Measurements from ENCODE around the gene HOMER2. TPM values are rescaled to one million over a fixed set of nuclear protein-coding genes. Genes with fewer than 3 reads are reported as not detected.

The HOMER2 gene
- total and polyA plus RNA-seq, 9 of the 15 experiments (the other 6 are each of a cell fraction or from before 2014, with no cell fraction given) = 0.13 to 0.47 (median 0.29) TPM; not detected in 1

DNA sequence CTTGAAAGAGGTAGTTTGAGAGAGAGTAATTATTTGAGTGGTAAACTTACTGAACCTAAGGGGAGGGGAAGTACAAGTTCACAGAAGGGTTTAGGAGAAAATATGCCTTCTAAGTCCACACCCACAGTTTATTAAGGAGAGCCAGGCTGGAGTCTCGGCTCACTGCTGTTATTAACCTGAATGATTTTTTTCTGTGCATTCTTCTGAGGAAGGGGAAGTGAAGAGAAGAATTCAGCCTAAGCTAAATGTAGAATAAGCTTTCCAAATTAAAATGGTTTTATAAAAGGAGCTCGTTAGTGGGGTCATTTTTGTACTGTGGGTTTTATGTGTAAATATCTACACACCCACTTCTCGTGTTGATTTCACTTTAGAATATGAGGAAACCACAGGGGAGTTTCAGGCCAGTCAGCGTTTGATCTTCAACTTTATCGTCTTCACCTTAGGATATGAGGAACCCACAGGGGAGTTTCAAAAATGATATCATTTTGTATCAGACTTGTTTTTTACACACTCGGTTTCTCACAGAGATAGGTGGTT, 141.6 kb downstream of the HOMER2 start (continued):
- TF ChIP-seq EWSR1 (IDR thresholded peaks at IDR 0.05; ENCODE audit: borderline replicate concordance, low read depth, partially characterized antibody) (no peak), ZNF785 (CRISPR knock-in tag; IDR thresholded peaks at IDR 0.05) (no peak), HNRNPK (IDR thresholded peaks at IDR 0.05; ENCODE audit: low read depth, low read length, poor library complexity, severe bottlenecking) (no peak), L3MBTL2 (IDR thresholded peaks at IDR 0.05) (no peak), SREBF1 (IDR thresholded peaks at IDR 0.05; ENCODE audit: borderline replicate concordance, low read depth, low read length) (no peak), HIVEP1 (CRISPR knock-in tag; IDR thresholded peaks at IDR 0.05) (no peak), SPI1 (IDR thresholded peaks at IDR 0.05; ENCODE audit: borderline replicate concordance, low read depth, low read length) (peak; percentile 49)
- TF ChIP-seq, protein P1, sequence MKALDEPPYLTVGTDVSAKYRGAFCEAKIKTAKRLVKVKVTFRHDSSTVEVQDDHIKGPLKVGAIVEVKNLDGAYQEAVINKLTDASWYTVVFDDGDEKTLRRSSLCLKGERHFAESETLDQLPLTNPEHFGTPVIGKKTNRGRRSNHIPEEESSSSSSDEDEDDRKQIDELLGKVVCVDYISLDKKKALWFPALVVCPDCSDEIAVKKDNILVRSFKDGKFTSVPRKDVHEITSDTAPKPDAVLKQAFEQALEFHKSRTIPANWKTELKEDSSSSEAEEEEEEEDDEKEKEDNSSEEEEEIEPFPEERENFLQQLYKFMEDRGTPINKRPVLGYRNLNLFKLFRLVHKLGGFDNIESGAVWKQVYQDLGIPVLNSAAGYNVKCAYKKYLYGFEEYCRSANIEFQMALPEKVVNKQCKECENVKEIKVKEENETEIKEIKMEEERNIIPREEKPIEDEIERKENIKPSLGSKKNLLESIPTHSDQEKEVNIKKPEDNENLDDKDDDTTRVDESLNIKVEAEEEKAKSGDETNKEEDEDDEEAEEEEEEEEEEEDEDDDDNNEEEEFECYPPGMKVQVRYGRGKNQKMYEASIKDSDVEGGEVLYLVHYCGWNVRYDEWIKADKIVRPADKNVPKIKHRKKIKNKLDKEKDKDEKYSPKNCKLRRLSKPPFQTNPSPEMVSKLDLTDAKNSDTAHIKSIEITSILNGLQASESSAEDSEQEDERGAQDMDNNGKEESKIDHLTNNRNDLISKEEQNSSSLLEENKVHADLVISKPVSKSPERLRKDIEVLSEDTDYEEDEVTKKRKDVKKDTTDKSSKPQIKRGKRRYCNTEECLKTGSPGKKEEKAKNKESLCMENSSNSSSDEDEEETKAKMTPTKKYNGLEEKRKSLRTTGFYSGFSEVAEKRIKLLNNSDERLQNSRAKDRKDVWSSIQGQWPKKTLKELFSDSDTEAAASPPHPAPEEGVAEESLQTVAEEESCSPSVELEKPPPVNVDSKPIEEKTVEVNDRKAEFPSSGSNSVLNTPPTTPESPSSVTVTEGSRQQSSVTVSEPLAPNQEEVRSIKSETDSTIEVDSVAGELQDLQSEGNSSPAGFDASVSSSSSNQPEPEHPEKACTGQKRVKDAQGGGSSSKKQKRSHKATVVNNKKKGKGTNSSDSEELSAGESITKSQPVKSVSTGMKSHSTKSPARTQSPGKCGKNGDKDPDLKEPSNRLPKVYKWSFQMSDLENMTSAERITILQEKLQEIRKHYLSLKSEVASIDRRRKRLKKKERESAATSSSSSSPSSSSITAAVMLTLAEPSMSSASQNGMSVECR (CRISPR knock-in tag; IDR thresholded peaks at IDR 0.05) = no peak
- TF ChIP-seq, protein P2, sequence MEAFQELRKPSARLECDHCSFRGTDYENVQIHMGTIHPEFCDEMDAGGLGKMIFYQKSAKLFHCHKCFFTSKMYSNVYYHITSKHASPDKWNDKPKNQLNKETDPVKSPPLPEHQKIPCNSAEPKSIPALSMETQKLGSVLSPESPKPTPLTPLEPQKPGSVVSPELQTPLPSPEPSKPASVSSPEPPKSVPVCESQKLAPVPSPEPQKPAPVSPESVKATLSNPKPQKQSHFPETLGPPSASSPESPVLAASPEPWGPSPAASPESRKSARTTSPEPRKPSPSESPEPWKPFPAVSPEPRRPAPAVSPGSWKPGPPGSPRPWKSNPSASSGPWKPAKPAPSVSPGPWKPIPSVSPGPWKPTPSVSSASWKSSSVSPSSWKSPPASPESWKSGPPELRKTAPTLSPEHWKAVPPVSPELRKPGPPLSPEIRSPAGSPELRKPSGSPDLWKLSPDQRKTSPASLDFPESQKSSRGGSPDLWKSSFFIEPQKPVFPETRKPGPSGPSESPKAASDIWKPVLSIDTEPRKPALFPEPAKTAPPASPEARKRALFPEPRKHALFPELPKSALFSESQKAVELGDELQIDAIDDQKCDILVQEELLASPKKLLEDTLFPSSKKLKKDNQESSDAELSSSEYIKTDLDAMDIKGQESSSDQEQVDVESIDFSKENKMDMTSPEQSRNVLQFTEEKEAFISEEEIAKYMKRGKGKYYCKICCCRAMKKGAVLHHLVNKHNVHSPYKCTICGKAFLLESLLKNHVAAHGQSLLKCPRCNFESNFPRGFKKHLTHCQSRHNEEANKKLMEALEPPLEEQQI (IDR thresholded peaks at IDR 0.05) = no peak

Data from K562 (cell line).